HG02981 (cell line): Measurements from ENCODE around the gene ACTR8.
A peak's percentile ranks its signal among the peaks of the same experiment; 100 is the strongest.

Experiments
- ATAC-seq: cut with Tn5 transposase; IDR thresholded peaks from one replicate; pipeline ENCODE4 v1.9.1; 2021; ENCODE audit warnings: mild to moderate bottlenecking, moderate library complexity; ENCODE audit not compliant: unreplicated experiment

Gene ACTR8

DNA sequence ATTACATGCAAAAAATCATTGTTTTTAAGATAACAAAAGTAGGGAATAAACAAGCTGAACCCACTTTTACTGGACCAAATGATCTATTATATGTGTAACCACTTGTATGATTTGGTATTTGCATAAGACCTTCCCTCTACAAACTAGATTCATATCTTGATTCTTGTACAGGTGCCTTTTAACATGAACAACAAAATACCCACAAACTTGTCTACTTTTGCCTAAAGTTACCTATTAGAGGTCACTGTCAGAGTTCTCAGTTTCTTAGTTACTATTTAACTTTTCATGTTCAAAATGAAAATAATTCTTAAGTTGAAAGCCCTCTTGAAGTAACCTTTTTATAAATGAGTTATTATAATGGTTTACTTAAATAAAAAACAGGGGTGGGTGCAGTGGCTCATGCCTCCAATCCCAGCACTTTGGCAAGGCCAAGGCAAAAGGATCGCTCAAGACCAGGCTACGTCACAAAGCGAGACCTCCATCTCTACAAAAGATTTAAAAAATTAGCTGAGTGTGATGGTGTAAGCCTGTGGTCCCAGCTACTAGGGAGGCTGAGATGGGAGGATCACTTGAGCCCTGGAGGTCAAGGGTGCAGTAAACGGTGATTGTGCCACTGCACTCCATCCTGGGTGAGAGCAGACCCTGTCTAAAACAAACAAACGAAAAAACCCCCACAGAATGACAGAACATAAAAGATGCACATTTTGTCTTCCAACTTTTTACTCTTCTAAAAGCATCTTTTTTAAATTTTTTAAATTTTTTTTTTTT is 16.0 kb downstream of the ACTR8 start:
- ATAC-seq, result peak; percentile 77

DNA sequence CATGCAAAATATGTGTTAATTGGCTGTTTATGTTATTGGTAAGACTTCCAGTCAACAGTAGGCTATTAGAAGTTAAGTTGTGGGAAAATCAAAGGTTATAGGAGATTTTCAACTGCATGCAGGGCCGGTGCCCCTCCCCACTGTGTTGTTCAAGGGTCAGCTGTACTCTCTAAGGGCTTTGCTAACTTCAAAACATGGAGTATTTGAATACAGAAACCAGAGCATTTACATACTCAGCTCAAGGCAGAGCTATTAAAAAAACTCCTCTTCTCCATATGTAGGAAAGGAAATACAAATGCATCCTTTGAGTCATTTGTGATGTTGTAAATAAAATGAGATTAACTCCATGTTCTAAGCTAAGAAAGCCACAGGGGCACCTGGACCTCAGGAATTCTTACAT is 18.8 kb downstream of the ACTR8 start:
- no peak for ATAC-seq

DNA sequence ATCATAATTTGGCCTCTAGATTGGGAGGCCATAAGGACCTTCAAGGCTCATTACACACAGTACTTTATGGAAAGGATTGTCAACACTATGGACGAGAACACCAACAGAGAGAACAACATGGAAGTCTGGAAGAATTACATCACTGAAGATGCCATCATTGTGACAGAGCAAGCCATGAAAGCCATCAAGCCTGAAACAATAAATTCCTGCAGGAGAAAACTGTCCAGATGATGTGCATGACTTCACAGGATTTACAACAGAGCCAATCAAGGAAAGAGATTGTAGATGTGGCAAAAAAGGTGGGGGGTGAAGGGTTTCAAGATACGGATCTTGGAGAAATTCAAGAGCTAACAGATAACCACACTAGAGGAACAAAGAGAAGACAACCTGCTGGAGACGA is 19.7 kb downstream of the ACTR8 start:
- ATAC-seq, result no peak

DNA sequence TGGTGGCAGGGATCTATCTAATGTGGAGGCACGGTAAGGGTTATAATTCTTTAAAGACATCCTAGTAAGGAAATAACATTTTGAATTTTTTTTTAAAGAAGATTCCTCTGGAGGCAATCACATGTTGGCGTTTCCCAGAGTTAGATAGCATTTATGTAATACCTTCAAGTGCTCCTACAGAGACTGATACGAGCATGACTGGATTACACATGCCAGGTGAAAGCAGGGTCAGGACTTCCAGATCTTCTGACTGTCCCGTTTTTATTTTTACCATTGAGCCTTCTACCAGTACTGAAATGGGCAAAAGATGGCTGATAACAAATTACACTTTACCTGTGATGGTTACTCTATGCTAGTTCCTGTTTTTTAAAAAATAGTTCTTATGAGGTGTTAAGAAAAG is 21.8 kb downstream of the ACTR8 start:
- ATAC-seq, result no peak

DNA sequence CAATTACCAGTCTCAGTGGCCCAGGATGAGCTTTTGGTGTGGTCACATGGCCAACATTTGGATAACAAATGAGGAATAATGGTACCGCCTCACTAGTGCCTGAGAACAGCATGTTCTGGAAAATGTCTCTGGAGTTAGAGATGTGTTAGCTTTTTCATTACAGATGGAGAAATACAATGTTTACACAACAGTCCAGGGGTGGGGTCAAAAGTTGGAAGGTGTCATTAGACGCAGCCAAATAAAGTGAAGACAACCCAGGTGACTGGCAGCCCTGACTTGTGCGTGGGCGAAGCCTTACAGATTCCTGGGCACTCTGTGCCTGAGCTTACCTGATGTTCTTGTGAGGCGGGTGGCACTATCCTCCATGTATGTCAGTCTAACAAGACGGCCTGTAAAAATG is 22.8 kb downstream of the ACTR8 start:
- ATAC-seq, result no peak

DNA sequence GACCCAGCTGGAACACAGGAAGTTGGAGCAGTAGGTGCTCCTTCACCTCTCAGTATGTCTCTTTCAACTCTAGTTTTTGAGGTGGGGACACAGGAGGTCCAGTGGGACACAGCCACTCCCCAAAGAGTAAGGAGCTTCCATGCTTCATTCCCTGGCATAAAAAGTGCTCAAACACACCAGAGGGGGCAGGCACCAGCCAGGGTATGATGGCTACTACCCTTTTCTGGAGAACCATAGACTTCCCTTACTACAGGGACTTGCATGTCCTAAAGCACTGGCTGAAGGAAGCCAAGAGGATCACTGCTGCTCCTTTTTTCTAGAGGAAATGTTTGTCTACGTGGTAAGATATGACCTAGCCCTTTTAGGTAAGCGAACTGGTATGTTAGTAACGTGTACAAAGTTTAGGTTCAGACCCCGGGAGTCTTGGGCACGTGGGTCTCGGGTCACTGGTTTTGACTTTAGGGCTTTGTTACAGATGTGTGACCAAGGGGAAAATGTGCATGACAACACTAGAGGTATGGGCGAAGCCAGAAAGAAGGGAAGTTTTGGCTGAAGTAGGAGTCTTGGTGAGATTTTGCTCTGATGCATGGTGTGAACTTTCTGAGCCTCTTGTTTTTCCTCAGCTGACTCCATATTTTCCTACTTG is 23.7 kb downstream of the ACTR8 start:
- no peak for ATAC-seq

DNA sequence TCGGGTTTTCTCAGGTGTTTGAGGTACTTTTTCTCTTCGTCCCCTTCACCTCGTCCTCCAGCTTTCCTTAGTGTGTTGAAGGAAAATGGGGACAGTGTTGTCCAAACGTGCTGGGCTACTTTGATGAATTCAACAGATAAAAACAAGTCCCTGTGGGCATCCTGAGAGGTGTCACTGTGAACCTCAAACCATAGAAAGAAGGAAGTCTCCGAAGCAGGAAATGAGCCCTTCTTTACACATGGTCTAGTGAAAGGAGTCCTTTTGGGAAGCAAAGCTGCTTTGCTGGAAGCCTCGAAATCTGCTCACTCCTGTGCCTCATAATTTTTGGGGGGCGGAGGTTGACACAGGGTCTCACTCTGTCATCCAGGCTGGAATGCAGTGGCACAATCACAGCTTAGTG is 25.0 kb downstream of the ACTR8 start:
- ATAC-seq, result no peak

DNA sequence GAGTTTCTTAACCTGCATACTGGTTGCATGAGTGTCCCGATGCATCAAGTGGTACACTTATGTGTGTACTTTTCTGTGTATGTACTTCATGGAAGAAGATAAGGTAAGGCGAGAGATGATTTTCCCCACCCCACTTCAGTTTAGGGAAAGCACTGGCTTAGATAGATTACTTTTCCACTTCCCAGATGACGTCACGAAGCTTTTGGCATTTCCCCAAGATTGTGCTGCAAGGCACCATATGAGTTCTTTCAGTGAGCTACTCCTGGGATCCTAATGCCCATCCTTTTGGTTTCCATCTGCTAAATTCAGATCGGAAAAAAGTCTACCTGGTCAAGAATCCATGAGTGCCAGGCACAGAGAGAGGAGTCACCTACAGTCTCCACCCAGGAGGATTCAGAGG is 31.1 kb downstream of the ACTR8 start:
- no peak for ATAC-seq

DNA sequence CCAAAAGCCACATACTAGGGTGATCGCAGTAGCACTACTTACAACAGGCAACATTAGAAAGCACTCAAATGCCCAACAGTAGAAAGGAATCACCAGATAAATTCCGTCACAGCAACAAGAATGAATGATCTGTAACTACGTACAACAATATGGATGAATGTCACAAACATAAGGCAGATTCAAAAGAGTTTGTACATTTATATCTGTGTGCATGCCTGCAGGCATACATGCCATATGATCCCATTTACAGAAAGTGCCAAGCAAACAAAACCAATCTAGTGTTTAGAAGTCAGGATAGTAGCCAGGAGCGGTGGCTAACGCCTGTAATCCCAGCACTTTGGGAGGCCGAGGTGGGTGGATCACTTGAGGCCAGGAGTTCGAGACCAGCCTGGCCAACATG is 32.0 kb downstream of the ACTR8 start:
- no peak for ATAC-seq

DNA sequence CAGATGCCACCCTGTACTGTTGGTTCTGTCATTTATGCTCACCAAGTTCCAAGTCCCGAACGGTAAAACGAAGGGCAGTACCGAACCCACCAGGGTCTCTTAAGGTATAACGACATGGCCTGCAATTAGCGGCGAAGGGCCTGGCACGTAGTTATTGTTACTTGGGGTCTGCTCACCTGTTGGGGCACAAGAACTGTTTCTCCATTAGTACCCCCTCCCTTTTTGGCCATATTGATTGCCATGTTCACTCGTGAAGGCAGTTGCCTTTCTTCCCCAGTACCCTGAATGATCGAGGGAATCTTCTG is 35.1 kb downstream of the ACTR8 start:
- no peak for ATAC-seq

DNA sequence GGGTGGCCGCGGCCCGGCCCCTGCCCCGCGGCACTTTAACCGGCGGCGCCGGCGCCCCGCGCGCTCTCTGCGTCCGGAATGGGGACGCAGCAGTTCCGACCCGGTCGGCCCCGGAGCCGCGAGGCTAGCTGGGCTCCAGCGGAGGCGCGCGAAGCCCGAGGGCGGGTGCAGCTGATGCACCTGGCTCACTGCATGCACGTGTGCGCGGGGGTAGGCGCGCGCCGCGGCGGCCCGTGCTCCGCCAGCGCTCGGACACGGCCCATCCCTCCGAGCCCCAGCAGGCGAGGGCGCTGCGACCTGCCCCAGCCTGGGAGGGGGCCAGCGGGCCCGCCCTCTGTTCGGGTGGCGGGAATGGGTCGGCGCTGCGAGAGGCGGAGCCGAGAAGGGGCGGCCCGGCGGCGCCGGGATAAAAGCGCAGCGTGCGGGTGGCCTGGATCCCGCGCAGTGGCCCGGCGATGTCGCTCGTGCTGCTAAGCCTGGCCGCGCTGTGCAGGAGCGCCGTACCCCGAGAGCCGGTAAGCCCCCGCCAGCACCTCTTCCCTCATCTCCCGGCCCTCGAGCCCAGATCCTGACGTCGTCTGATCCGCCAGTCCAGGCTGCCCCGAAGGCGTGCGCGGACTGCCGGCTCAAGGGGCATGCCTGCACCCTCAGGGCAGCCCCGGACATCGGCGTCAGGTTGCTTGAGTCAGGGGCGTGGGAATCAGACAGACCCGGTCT is 35.7 kb downstream of the ACTR8 start, which contains the start of the genes CHDH and IL17RB:
Gene CHDH (minus strand): TSS at position 286 of the 717 bp plus-strand sequence. CDS start 22,411 bp downstream, outside the sequence.
Gene IL17RB (plus strand): TSS at position 435 of the 717 bp plus-strand sequence. CDS start 21 bp downstream, at position 456.
- peak; percentile 35 for ATAC-seq

DNA sequence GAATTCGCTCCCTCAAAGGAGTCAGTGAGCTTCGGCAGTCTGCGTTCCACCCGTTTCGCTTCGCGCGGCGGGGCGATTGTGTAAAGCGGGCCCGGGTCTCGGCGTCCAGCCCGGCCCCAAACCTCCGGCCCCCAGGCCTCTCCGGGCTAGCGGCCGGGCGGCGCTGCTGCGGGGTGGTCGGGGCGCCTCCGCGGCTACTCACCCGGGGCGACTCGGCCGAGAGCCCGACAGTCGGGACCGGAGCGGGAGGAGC is 36.1 kb downstream of the ACTR8 start:
- ATAC-seq, result no peak

DNA sequence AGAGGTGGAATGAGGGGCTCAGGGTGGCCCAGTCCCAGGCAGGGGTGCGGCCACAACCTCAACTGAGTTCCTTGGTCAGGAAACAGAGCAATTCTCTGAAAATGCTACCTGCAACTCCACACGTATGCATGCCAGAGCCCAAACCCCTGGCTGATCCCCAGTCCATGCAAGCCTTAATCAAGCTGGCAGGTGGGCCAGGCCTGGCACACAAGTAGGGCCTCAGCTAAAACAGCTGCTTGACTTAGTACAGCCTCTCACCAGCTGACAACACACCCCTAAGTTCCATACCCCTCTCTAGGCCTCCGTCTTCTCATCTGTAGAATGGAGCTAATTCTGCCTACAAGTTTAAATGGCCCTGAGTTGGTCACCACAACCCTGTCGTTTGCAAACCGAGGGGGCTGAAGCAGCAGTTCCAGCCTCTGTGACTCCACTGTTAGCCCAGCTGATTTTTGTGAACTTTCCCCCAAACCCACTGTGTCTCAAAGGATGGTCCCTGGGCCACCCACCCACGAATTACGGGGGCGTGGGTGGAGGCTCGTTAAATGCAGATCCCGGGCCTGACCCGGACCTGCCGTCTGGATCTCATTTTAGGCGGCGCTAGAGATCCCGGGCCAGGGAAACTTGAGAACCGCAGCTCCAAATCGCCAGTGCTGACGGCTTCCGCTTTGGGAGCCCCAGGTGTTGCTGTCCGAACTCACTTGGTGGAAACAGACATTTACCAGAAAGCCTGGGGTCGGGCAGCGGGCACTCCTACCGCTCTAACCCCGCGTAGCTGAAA is 36.7 kb downstream of the ACTR8 start:
- peak; percentile 12 for ATAC-seq

DNA sequence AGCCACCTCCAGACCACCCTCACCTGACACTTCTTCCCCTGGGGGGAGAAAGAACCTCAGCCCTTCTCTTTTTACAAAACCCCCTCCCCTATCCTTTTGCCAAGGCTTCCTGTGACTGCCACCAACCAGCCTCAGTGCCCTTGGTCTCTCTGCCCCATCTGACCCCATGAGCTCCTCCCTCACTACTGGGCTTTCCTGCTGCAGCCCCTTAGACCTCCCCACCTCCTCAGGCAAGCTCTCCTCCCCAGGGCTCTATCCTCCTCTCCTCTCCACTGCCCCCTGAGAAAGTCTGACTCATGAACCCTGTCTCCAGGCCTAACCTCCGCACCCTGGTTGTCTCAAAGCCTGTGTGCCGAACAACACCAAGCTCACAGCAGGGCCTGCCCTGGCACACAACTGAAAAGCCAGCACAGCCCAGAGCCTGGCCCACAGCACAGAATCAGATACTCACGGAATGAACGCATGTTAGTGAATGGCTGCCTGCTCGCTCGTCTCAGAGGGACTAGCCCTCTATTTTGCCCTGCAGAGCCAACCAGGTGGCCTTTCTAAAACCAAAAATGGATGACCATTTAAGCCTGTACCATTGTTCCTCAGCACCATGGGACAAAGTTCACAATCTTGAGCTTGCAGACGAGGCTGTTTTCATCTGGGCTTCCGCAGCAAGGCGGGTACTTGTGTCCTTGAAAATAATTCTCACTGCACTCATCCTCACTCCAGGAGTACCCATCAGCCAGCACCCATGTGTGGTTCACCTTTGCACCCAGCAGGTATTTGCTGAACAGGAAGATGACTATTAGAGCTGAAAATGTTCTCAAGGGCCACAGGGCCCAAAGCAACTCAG is 37.5 kb downstream of the ACTR8 start:
- ATAC-seq, result no peak

DNA sequence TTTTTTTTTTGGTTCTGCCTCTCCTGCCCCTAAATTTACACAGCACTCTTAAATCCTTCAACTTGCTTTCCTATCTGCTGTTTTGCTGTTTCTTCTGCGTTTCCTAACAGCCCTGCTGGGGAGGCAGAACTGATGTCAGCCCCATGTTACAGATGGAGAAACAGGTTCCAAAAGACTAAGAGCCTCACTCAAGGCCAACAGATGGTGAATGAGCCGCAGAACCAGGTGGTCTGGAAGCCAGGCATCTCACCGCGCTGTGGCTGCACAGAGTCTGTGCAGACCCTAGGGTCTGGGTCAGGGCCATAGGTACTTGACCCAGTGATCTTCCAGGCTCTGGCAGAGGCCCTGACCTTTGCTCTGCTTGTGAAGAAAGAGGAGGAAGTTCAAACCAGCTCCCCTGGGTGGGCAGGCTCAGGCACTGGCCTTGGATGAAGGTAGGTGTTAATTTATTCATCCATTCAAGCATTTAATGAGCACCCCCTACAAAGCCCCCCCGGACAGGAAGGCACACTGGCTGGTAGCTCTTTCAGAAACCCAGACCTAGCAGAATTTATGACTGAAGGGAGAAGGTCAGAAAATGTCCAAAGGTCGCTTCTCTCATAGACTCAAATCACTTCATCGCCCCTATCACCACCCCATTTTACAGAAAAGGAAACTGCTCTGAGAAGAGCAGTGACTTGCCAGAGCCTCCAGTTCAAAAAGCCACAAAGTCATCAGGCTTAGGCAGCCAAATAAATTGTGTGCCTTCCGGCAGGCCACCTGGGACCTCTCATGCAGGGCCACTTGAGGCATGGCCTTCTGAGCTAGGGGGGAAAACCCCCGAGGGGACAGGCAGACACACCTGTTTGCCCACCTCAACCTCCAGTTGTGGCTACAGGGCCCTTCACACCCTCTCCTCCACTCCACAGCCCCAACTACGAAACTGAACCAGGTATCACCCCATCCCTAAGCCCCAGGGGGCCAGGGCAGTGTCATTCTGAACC is 38.5 kb downstream of the ACTR8 start:
- ATAC-seq, result no peak

DNA sequence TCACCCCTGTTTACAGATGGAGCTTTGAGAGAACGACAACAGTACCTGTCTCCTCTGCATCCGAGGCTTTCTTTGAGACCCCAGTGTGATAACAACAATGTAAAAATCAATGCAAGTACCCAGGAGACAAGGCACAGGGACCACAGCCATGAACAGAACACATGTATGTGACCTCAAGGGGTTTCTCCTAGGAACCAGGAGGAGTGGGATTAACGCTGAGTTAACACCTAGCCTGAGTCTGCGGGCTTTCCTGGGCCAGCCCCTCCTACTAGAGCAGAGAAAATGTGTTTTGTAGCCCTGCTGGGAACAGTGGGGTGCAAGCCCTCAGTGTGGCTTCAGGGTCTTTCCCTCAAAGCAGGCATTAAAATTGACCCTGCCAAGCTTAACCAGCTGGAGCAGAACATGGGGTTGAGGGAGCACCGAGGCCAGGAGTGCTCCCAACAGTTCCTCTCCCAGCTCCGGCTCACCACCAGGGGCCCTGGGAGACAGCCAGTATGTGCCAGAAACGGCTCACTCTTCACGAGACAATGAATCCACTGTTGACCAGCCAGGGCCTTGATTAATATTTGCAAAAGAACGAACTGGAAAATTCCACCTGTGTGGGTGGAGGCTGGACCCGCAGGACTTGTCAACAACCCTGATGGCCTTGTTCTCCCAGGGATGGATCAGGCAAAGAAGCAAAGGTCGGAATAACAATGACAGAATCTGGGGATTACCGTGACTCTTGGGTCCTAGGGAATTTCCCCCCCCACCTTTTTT is 39.3 kb downstream of the ACTR8 start:
- no peak for ATAC-seq

DNA sequence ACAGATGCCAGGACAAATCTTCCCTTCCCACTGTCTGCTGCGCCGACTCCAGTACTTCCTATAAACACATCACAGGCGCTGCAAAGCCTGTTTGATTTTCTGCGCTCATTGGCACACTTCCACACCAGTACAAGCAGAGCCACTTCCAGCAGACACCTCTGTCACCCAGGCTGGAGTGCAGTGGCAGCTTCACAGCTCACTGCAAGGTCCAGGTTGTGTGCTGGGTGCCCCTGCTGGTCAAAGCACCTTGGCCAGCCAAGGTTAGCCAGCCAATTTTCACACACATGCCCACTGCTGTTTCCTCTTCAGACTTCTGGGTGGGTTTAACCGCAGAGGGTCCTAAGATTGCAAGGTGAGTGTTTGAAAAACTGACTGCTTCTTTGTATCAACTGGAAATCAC is 40.7 kb downstream of the ACTR8 start:
- ATAC-seq, result no peak

DNA sequence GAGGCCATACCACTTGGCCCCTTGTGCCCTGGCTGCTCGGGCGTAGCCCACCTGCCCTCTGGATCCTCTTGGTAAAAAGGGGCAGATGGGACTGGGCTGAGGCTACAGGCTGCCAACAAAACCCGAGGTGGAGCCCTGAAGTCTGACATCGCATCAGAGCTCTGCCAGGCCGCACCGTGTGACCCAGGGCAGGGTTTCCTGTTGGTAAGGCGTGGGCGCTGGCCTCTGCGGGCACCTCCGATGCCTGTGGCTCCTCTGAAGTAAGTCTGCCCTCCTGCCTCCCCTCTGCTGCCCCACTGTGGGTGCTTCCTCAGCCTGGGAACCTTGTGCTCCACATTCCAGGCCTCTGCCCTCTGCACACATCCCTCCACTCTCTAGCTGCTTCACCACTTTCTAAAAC is 44.6 kb downstream of the ACTR8 start:
- no peak for ATAC-seq
